ENCODE measurements around the gene LRCH2. TPM values are rescaled to one million over a fixed set of nuclear protein-coding genes. Genes with fewer than 3 reads are reported as not detected.
A peak's percentile ranks its signal among the peaks of the same experiment; 100 is the strongest.
"Not testable (repeated sequence)": the region's sequence is repeated elsewhere in the genome, so short reads cannot be mapped to it uniquely, and the experiment has no call there.

The LRCH2 gene
- total RNA-seq: 1.0 TPM
- long read RNA-seq: 0 reads

- intact Hi-C loops (cut with DNase I): no loop called here
- DNase-seq (peak; percentile 41), ATAC-seq (ENCODE audit: poor library complexity) (peak; percentile 75)
Observed at GRCh38 chrX:115233497-115234455, at the start of gene LRCH2. LRCH2 (minus strand) TSS chrX:115234096; CDS start chrX:115234041, 55 bp downstream.

- DNase-seq (no peak), ATAC-seq (ENCODE audit: poor library complexity) (no peak)
- intact Hi-C loops (cut with DNase I): no loop called here
Observed at GRCh38 chrX:115269051-115269683, 35.3 kb upstream of the LRCH2 start.

GRCh38 chrX:115268421-115268820, 34.5 kb upstream of the LRCH2 start:
- ATAC-seq (ENCODE audit: poor library complexity) (no peak), DNase-seq (no peak)
- intact Hi-C loops (cut with DNase I): no loop called here

- ATAC-seq (ENCODE audit: poor library complexity) (no peak), DNase-seq (no peak)
- intact Hi-C loops (cut with DNase I): no loop called here
Observed at GRCh38 chrX:115266300-115266699, 32.4 kb upstream of the LRCH2 start.

- DNase-seq (no peak), ATAC-seq (ENCODE audit: poor library complexity) (no peak)
- intact Hi-C loops (cut with DNase I): no loop called here
Observed at GRCh38 chrX:115264009-115264408, 30.1 kb upstream of the LRCH2 start.

- DNase-seq (no peak), ATAC-seq (ENCODE audit: poor library complexity) (no peak)
- intact Hi-C loops (cut with DNase I): no loop called here
Observed at GRCh38 chrX:115261148-115261547, 27.3 kb upstream of the LRCH2 start.

- DNase-seq (no peak), ATAC-seq (ENCODE audit: poor library complexity) (no peak)
- intact Hi-C loops (cut with DNase I): no loop called here
Observed at GRCh38 chrX:115260330-115260729, 26.4 kb upstream of the LRCH2 start.

- no peak for DNase-seq
- intact Hi-C loops (cut with DNase I): no loop called here
- ATAC-seq (ENCODE audit: poor library complexity): no peak
Observed at GRCh38 chrX:115259238-115259875, 25.5 kb upstream of the LRCH2 start.

- intact Hi-C loops (cut with DNase I): no loop called here
- no peak for ATAC-seq (ENCODE audit: poor library complexity)
Observed at GRCh38 chrX:115257711-115258110, 23.8 kb upstream of the LRCH2 start.

GRCh38 chrX:115255003-115255402, 21.1 kb upstream of the LRCH2 start:
- no peak for DNase-seq
- ATAC-seq (ENCODE audit: poor library complexity): no peak
- intact Hi-C loops (cut with DNase I): no loop called here

More at GRCh38 chrX:115257711-115258110, 23.8 kb upstream of the LRCH2 start:
- no peak for DNase-seq

GRCh38 chrX:115251458-115252233, 17.8 kb upstream of the LRCH2 start:
- intact Hi-C loops (cut with DNase I): no loop called here
- DNase-seq (no peak), ATAC-seq (ENCODE audit: poor library complexity) (no peak)

GRCh38 chrX:115237056-115237455, 3.2 kb upstream of the LRCH2 start:
- DNase-seq: no peak
- intact Hi-C loops (cut with DNase I): no loop called here
- no peak for ATAC-seq (ENCODE audit: poor library complexity)

GRCh38 chrX:115236560-115236959, 2.7 kb upstream of the LRCH2 start:
- ATAC-seq (ENCODE audit: poor library complexity): no peak

GRCh38 chrX:115234461-115234860, 565 bp upstream of the LRCH2 start:
- DNase-seq (no peak), ATAC-seq (ENCODE audit: poor library complexity) (no peak)
- intact Hi-C loops (cut with DNase I): no loop called here

More at GRCh38 chrX:115236560-115236959, 2.7 kb upstream of the LRCH2 start:
- DNase-seq: no peak
- intact Hi-C loops (cut with DNase I): no loop called here

GRCh38 chrX:115232933-115233496, 881 bp downstream of the LRCH2 start:
- DNase-seq: no peak
- intact Hi-C loops (cut with DNase I): no loop called here
- no peak for ATAC-seq (ENCODE audit: poor library complexity)

GRCh38 chrX:115229337-115230003, 4.4 kb downstream of the LRCH2 start:
- intact Hi-C loops (cut with DNase I): no loop called here
- DNase-seq (no peak), ATAC-seq (ENCODE audit: poor library complexity) (no peak)

GRCh38 chrX:115226929-115227328, 7.0 kb downstream of the LRCH2 start:
- no peak for ATAC-seq (ENCODE audit: poor library complexity)
- no peak for DNase-seq
- intact Hi-C loops (cut with DNase I): no loop called here

- intact Hi-C loops (cut with DNase I); DNase-seq; ATAC-seq (ENCODE audit: poor library complexity): not testable (repeated sequence)
Observed at GRCh38 chrX:115217346-115217745, 16.6 kb downstream of the LRCH2 start.

Measured in Right ventricle myocardium superior (tissue), 1 donor.